ENCODE measurements around the gene TMEM150C. TPM values are rescaled to one million over a fixed set of nuclear protein-coding genes. Genes with fewer than 3 reads are reported as not detected.

TMEM150C gene
- total RNA-seq, 1 experiment from 2014 or later, result 2.7 TPM

DNA sequence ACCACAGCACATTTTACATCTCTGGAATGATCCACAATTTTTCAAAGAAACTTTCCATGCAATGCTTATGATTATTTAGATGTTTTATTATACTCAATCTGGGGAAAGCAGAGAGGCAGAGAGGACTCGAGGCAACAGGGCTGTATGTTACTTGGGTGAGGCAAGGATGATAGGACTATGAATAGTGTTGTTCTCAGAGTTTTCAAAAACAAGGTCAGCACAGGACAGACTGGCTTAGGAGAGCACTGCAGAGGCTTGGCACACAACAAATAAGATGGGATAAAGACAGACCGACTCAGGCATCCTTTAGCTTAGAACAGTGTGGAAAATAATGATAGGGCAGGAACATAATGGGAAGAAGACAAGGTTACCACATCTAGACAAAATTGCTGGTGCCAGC, 65.4 kb downstream of the TMEM150C start:
- no peaks in the 10 kb centered on the region for H3K23me2 ChIP-seq (ENCODE audit: insufficient read length, low read depth, low read length, poor library complexity, severe bottlenecking)
- H2AK5ac ChIP-seq (ENCODE audit: insufficient read length, low read length), result no peak overlapping the region
- no peak overlapping the region for H4K91ac ChIP-seq (ENCODE audit: insufficient read length, low read depth, low read length)
- H4K20me1 ChIP-seq (ENCODE audit: control insufficient read depth, insufficient read depth, insufficient read length), result no peaks in the 10 kb centered on the region
- Mint-ChIP-seq H3K27ac (no peak overlapping the region), H3K4me1 (peaks cover 15 to 18% of the 10 kb centered on the region in 2 experiments), H3K27me3 (ENCODE audit: low read depth) (no peaks in the 10 kb centered on the region), H3K4me3 (no peak overlapping the region), H3K9me3 (no peaks in the 10 kb centered on the region), H3K36me3 (ENCODE audit: insufficient read depth in 1 of 3, low read depth in 3 of 3) (no peaks in the 10 kb centered on the region)
- H2AFZ ChIP-seq (ENCODE audit: low read length), result no peak overlapping the region
- no peak overlapping the region for H3K56ac ChIP-seq (ENCODE audit: insufficient read length, low read depth, low read length)
- H3K23ac ChIP-seq (ENCODE audit: insufficient read length, low read depth, low read length), result no peak overlapping the region
- no peak overlapping the region for H4K5ac ChIP-seq (ENCODE audit: insufficient read length, low read depth, low read length)
- H3K79me1 ChIP-seq (ENCODE audit: insufficient read depth, low read depth, low read length, poor library complexity, severe bottlenecking), result no peaks in the 10 kb centered on the region
- H2BK12ac ChIP-seq (ENCODE audit: insufficient read length, low read depth, low read length), result no peak overlapping the region
- no peak overlapping the region for H3K4me2 ChIP-seq (ENCODE audit: insufficient read depth, insufficient read length, low read length)
- H3K79me2 ChIP-seq (ENCODE audit: insufficient read depth, low read length), result no peaks in the 10 kb centered on the region
- no peak overlapping the region for H3K27ac ChIP-seq (ENCODE audit: insufficient read length, low read depth, low read length)
- TF ChIP-seq, protein P1, sequence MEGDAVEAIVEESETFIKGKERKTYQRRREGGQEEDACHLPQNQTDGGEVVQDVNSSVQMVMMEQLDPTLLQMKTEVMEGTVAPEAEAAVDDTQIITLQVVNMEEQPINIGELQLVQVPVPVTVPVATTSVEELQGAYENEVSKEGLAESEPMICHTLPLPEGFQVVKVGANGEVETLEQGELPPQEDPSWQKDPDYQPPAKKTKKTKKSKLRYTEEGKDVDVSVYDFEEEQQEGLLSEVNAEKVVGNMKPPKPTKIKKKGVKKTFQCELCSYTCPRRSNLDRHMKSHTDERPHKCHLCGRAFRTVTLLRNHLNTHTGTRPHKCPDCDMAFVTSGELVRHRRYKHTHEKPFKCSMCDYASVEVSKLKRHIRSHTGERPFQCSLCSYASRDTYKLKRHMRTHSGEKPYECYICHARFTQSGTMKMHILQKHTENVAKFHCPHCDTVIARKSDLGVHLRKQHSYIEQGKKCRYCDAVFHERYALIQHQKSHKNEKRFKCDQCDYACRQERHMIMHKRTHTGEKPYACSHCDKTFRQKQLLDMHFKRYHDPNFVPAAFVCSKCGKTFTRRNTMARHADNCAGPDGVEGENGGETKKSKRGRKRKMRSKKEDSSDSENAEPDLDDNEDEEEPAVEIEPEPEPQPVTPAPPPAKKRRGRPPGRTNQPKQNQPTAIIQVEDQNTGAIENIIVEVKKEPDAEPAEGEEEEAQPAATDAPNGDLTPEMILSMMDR (conservative IDR thresholded peaks at IDR 0.05), result no peak
- no peak for DNase-seq
- H2BK20ac ChIP-seq (ENCODE audit: low read depth, low read length, poor library complexity, severe bottlenecking), result no peak overlapping the region
- WGBS (ENCODE audit: extremely low coverage, insufficient read length, low lambda C conversion rate), result no CpG with 5 or more reads among the region's 2 CpGs
- no peak overlapping the region for H2BK120ac ChIP-seq (ENCODE audit: low read depth, low read length, poor library complexity, severe bottlenecking)
- H3K27me3 ChIP-seq (ENCODE audit: insufficient read depth, low read length), result no peaks in the 10 kb centered on the region; the same call in 1 of the 2 replicates
- H3K4ac ChIP-seq (ENCODE audit: low read depth, low read length), result no peak overlapping the region
- H4K8ac ChIP-seq (replicated peaks; ENCODE audit: insufficient read length, low read depth, low read length), result no peak overlapping the region
- peaks cover 2% of the 10 kb centered on the region; the same call in 1 of the 2 replicates for H3K4me1 ChIP-seq (ENCODE audit: insufficient read depth, low read length)
- H3K9me3 ChIP-seq (ENCODE audit: control insufficient read depth, low read depth, low read length), result no peaks in the 10 kb centered on the region
- H2BK5ac ChIP-seq (ENCODE audit: insufficient read length, low read length), result no peak overlapping the region
- no peak overlapping the region for H3K14ac ChIP-seq (ENCODE audit: insufficient read depth, low read length)
- no peak overlapping the region for H3T11ph ChIP-seq (ENCODE audit: low read length)
- no peak overlapping the region for H2BK15ac ChIP-seq (ENCODE audit: low read depth, low read length)
- H3K9ac ChIP-seq (ENCODE audit: extremely low read depth, insufficient read length, low read length), result no peak overlapping the region
- no peak overlapping the region for H3K18ac ChIP-seq (ENCODE audit: insufficient read length, low read depth, low read length)
